WTC11 (cell line): ENCODE data around the gene DYSF. TPM values are rescaled to one million over a fixed set of nuclear protein-coding genes. Genes with fewer than 3 reads are reported as not detected.

Experiments used
- ATAC-seq: fragments of 200-7000 bp; cut with Tn5 transposase; 2 replicates; pipeline ENCODE4 v1.10.0; 2021; ENCODE audit warnings: mild to moderate bottlenecking, moderate library complexity
- CTCF ChIA-PET: fragments of 300-600 bp; sonication (Branson Sonifier 250); formaldehyde crosslinking; loops from one replicate; lab custom pipeline; 2021; ENCODE audit warnings: antibody characterized with exemption; lab: Charles Lee
- POLR2A ChIA-PET: fragments of 350-600 bp; sonication (Branson Sonifier 250); formaldehyde crosslinking; loops from one replicate; lab custom pipeline; 2021; ENCODE audit warnings: antibody characterized with exemption; lab: Charles Lee
- DNase-seq: peaks from one replicate; pipeline ENCODE4 v3.0.0; 2021; ENCODE audit warnings: low spot score
- H3K27ac Mint-ChIP-seq: 2 replicates; pipeline ENCODE4 v1.8.0; 2021; ENCODE audit warnings: mixed read lengths
- H3K27me3 Mint-ChIP-seq: 2 replicates; pipeline ENCODE4 v1.8.0; 2021; ENCODE audit warnings: low read depth, mild to moderate bottlenecking, moderate library complexity, mixed read lengths
- H3K36me3 Mint-ChIP-seq: 2 replicates; pipeline ENCODE4 v1.8.0; 2021; ENCODE audit warnings: mixed read lengths
- H3K4me1 Mint-ChIP-seq: 2 replicates; pipeline ENCODE4 v1.8.0; 2022; ENCODE audit warnings: mixed read lengths
- H3K4me3 Mint-ChIP-seq: 2 replicates; pipeline ENCODE4 v1.8.0; 2021; ENCODE audit warnings: mild to moderate bottlenecking, moderate library complexity, mixed read lengths
- H3K9me3 Mint-ChIP-seq: 2 replicates; pipeline ENCODE4 v1.8.0; 2021; ENCODE audit warnings: mixed read lengths
- CREM ChIP-seq: sonication (generic); formaldehyde crosslinking; IDR thresholded peaks from 2 replicates; pipeline ENCODE4 v1.8.1; 2022; ENCODE audit warnings: mild to moderate bottlenecking, missing genetic modification reagents, moderate library complexity
- E2F5 ChIP-seq: sonication (generic); formaldehyde crosslinking; IDR thresholded peaks from 2 replicates; pipeline ENCODE4 v1.8.1; 2022; ENCODE audit warnings: mild to moderate bottlenecking, moderate library complexity, missing genetic modification reagents
- ETV6 ChIP-seq: sonication (generic); formaldehyde crosslinking; IDR thresholded peaks from 2 replicates; pipeline ENCODE4 v1.8.1; 2022; ENCODE audit warnings: mild to moderate bottlenecking, missing genetic modification reagents
- JUN ChIP-seq: sonication (generic); formaldehyde crosslinking; IDR thresholded peaks from 2 replicates; pipeline ENCODE4 v1.8.0; 2023; ENCODE audit warnings: mild to moderate bottlenecking, missing genetic modification reagents
- NR1H2 ChIP-seq: sonication (generic); formaldehyde crosslinking; IDR thresholded peaks from 2 replicates; pipeline ENCODE4 v1.9.0; 2021; ENCODE audit warnings: mild to moderate bottlenecking, moderate library complexity, missing genetic modification reagents
- NR3C1 ChIP-seq: sonication (generic); formaldehyde crosslinking; conservative IDR thresholded peaks from 2 replicates; pipeline ENCODE4 v1.8.1; 2023; ENCODE audit warnings: low read depth, mild to moderate bottlenecking, missing genetic modification reagents
- TEAD1 ChIP-seq: sonication (generic); formaldehyde crosslinking; IDR thresholded peaks from 2 replicates; pipeline ENCODE4 v1.8.0; 2022; ENCODE audit warnings: mild to moderate bottlenecking, missing genetic modification reagents
- TEAD4 ChIP-seq: sonication (generic); formaldehyde crosslinking; IDR thresholded peaks from 2 replicates; pipeline ENCODE4 v1.8.0; 2022; ENCODE audit warnings: mild to moderate bottlenecking, missing genetic modification reagents
- ZMAT4 ChIP-seq: fragments of 250-450 bp; sonication (Bioruptor Pico); IDR thresholded peaks from 2 replicates; pipeline ENCODE4 v1.9.0; 2021; ENCODE audit warnings: mild to moderate bottlenecking
- ZNF281 ChIP-seq: sonication (generic); formaldehyde crosslinking; IDR thresholded peaks from 2 replicates; pipeline ENCODE4 v1.8.0; 2023; ENCODE audit warnings: mild to moderate bottlenecking, missing genetic modification reagents
- total RNA-seq: library from RNA; stranded (reverse); gene quantifications from 3 replicates; pipeline ENCODE4 v1.2.3, GENCODE V29; 2021
- TF ChIP-seq, protein P1 (sequence below): sonication (generic); formaldehyde crosslinking; IDR thresholded peaks from 2 replicates; pipeline ENCODE4 v1.8.1; 2023; ENCODE audit warnings: mild to moderate bottlenecking, moderate library complexity, missing genetic modification reagents
- TF ChIP-seq, protein P2 (sequence below): sonication (generic); formaldehyde crosslinking; IDR thresholded peaks from 2 replicates; pipeline ENCODE4 v1.8.1; 2023; ENCODE audit warnings: mild to moderate bottlenecking, missing genetic modification reagents, moderate library complexity
- TF ChIP-seq, protein P3 (sequence below): sonication (generic); formaldehyde crosslinking; IDR thresholded peaks from 2 replicates; pipeline ENCODE4 v1.8.1; 2023; ENCODE audit warnings: mild to moderate bottlenecking, missing genetic modification reagents

DYSF gene
- total RNA-seq, 1 experiment from 2014 or later = 14.8 TPM

GRCh38 chr2:71499691-71500090 is 46.3 kb downstream of the DYSF start:
- no peaks in the 10 kb centered on the region for H3K9me3 Mint-ChIP-seq
- TF ChIP-seq ZNF281 (no peak), TEAD1 (no peak), JUN (CRISPR knock-in tag) (no peak), E2F5 (CRISPR knock-in tag) (no peak), CREM (CRISPR knock-in tag) (no peak), ZMAT4 (no peak), NR3C1 (CRISPR knock-in tag) (no peak), TEAD4 (no peak)
- TF ChIP-seq, protein P1, sequence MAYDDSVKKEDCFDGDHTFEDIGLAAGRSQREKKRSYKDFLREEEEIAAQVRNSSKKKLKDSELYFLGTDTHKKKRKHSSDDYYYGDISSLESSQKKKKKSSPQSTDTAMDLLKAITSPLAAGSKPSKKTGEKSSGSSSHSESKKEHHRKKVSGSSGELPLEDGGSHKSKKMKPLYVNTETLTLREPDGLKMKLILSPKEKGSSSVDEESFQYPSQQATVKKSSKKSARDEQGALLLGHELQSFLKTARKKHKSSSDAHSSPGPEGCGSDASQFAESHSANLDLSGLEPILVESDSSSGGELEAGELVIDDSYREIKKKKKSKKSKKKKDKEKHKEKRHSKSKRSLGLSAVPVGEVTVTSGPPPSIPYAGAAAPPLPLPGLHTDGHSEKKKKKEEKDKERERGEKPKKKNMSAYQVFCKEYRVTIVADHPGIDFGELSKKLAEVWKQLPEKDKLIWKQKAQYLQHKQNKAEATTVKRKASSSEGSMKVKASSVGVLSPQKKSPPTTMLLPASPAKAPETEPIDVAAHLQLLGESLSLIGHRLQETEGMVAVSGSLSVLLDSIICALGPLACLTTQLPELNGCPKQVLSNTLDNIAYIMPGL (CRISPR knock-in tag) = no peak
- TF ChIP-seq, protein P2, sequence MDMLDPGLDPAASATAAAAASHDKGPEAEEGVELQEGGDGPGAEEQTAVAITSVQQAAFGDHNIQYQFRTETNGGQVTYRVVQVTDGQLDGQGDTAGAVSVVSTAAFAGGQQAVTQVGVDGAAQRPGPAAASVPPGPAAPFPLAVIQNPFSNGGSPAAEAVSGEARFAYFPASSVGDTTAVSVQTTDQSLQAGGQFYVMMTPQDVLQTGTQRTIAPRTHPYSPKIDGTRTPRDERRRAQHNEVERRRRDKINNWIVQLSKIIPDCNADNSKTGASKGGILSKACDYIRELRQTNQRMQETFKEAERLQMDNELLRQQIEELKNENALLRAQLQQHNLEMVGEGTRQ (CRISPR knock-in tag) = no peak
- TF ChIP-seq, protein P3, sequence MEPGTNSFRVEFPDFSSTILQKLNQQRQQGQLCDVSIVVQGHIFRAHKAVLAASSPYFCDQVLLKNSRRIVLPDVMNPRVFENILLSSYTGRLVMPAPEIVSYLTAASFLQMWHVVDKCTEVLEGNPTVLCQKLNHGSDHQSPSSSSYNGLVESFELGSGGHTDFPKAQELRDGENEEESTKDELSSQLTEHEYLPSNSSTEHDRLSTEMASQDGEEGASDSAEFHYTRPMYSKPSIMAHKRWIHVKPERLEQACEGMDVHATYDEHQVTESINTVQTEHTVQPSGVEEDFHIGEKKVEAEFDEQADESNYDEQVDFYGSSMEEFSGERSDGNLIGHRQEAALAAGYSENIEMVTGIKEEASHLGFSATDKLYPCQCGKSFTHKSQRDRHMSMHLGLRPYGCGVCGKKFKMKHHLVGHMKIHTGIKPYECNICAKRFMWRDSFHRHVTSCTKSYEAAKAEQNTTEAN (CRISPR knock-in tag) = no peak
- TF ChIP-seq, all 79 proteins: peak for 0
- CTCF ChIA-PET = interaction anchor here (1.1 kb wide), 1 partner anchor 10 kb away, joined by 4 read pairs; no protein-coding TSS in a partner anchor
- DNase-seq (no peak), ATAC-seq (no peak)
- POLR2A ChIA-PET = no interaction called here
- Mint-ChIP-seq H3K27ac (no peak overlapping the region), H3K4me3 (no peak overlapping the region), H3K36me3 (no peaks in the 10 kb centered on the region), H3K4me1 (peaks cover 42% of the 10 kb centered on the region), H3K27me3 (no peaks in the 10 kb centered on the region; the same call in 1 of the 2 replicates)

- DNase-seq (no peak), ATAC-seq (peak; percentile 10; the same call in 1 of the 2 replicates)
- Mint-ChIP-seq H3K36me3 (no peaks in the 10 kb centered on the region), H3K27me3 (no peaks in the 10 kb centered on the region; the same call in 1 of the 2 replicates), H3K4me1 (peaks cover 42% of the 10 kb centered on the region), H3K4me3 (no peak overlapping the region), H3K9me3 (no peaks in the 10 kb centered on the region), H3K27ac (no peak overlapping the region)
- POLR2A ChIA-PET = no interaction called here
- TF ChIP-seq NR1H2 (CRISPR knock-in tag) (no peak), ETV6 (CRISPR knock-in tag) (peak; percentile 93; the same call in 1 of the 2 replicates)
- CTCF ChIA-PET = interaction anchor here (1.5 kb wide), 1 partner anchor 10 kb away, joined by 4 read pairs; no protein-coding TSS in a partner anchor
These were observed 47.2 kb downstream of the DYSF start for GRCh38 chr2:71500426-71501079.
